Measurements from ENCODE around the gene TGFBR2.

The TGFBR2 gene

DNA sequence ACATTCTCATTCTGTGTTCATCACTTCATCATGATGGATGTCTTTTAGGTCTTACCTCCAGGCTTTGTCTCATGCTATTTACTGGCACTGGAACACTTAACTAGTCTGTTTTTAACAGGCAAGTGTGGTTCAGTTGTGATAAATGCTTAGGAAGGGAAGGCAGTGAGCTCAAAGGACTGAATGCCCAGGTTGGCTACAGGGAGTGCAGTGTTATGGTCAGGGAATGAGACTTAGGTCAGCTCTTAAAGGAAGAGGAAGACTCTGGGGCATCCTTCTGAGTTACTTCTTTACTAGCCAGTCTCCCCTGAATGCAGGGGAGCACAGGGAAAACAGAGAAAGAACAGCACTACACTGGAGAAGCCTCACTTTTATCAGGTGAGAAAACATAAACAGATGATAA, 72.6 kb downstream of the TGFBR2 start:
- Histone ChIP-seq H3K36me3 (ENCODE audit: insufficient read depth, low read length) (no peaks in the 10 kb centered on the region), H3K27ac (no peak overlapping the region), H3K9ac (ENCODE audit: insufficient read length) (no peak overlapping the region), H3K9me3 (ENCODE audit: low read depth, low read length) (no peaks in the 10 kb centered on the region), H3K4me3 (no peak overlapping the region)
- TF ChIP-seq FOXP2 (optimal IDR thresholded peaks at IDR 0.05; ENCODE audit: control extremely low read depth, extremely low read length, insufficient read depth) (no peak), EZH2 (IDR thresholded peaks at IDR 0.05) (no peak), POLR2AphosphoS5 (IDR thresholded peaks at IDR 0.05; ENCODE audit: borderline replicate concordance, low read depth, low read length) (no peak)
- DNase-seq (ENCODE audit: low read depth, low spot score): no peak

DNA sequence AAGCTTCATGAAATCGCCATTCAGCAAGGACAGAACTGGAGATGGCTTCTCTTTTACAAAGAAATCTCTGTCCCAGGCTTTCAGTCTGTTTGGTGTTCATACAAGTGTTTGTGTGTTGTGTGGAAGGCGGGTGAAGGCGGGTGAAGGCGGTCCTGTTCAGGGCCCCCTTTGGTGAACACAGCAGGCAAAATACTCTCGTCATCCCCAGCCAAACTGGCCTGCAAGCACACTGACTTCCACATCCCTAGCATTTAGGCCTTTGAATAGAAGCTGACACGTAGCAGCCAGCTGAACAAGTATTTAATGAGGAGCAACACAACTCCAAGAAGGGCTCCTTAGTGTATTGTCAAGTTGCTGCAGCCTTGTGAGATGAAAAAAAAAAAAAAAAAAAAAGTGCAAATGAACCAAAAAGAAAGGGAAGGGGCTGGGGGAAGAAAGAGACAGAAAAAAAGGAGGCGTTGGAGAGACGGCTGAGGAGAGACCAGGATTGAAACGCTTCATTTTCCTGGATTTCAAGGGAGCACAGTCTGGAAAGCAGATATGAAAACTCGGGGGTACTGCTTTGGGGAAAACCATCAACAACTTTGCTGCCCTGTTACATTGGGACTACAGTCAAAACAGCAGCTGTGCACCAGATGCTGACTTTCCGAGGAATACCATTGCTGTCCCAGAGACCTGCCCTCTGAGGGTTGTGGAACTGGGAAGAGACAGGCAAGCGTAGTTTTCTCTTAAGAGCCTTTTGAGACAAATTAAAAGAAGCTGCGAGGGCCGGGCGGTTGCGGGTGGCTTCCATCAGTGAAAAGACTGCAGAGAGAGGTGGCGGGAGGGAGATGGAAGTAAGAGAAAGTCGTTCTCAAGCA, 74.6 kb downstream of the TGFBR2 start:
- no peak for DNase-seq (ENCODE audit: low read depth, low spot score)
- no peak overlapping the region for H3K9ac ChIP-seq (ENCODE audit: insufficient read length)
- H3K9me3 ChIP-seq (ENCODE audit: low read depth, low read length): no peaks in the 10 kb centered on the region
- H3K4me3 ChIP-seq: peak overlapping the region; percentile 66
- no peaks in the 10 kb centered on the region for H3K36me3 ChIP-seq (ENCODE audit: insufficient read depth, low read length)
- TF ChIP-seq FOXP2 (optimal IDR thresholded peaks at IDR 0.05; ENCODE audit: control extremely low read depth, extremely low read length, insufficient read depth) (no peak), POLR2AphosphoS5 (IDR thresholded peaks at IDR 0.05; ENCODE audit: borderline replicate concordance, low read depth, low read length) (no peak), EZH2 (IDR thresholded peaks at IDR 0.05) (no peak)
- peak overlapping the region; percentile 78 for H3K27ac ChIP-seq

DNA sequence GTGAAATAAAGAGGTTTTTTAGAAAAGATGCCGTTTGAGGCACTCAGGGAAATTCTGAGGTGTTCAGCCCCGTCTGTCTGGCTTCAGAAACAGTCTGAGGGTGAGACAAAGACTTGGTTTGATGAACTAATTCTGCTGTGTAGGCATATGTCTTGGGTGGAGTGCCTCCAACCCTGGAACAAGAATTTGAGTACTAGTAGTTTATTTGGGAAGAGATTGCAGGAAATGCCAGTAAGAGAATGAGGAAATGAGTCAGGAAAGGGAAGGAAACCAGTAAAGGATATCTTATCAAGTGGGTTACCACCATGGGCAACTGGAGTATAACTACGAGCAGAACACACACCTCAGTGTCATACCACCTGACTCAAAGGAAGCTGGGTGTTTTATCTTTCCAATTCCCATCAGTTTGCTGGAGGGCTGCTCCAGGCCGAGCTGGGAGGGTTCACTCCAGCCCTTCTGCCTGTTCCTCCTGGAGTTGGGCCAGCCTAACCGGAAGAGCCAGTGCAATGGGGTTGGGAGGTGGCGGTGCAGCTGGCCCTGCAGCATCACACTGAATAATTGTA, 75.3 kb downstream of the TGFBR2 start:
- no peak for DNase-seq (ENCODE audit: low read depth, low spot score)
- Histone ChIP-seq H3K27ac (peak overlapping the region; percentile 78), H3K9ac (ENCODE audit: insufficient read length) (no peak overlapping the region), H3K36me3 (ENCODE audit: insufficient read depth, low read length) (no peaks in the 10 kb centered on the region), H3K9me3 (ENCODE audit: low read depth, low read length) (no peaks in the 10 kb centered on the region), H3K4me3 (peak overlapping the region; percentile 66)
- TF ChIP-seq POLR2AphosphoS5 (IDR thresholded peaks at IDR 0.05; ENCODE audit: borderline replicate concordance, low read depth, low read length) (no peak), FOXP2 (optimal IDR thresholded peaks at IDR 0.05; ENCODE audit: control extremely low read depth, extremely low read length, insufficient read depth) (no peak), EZH2 (IDR thresholded peaks at IDR 0.05) (no peak)

DNA sequence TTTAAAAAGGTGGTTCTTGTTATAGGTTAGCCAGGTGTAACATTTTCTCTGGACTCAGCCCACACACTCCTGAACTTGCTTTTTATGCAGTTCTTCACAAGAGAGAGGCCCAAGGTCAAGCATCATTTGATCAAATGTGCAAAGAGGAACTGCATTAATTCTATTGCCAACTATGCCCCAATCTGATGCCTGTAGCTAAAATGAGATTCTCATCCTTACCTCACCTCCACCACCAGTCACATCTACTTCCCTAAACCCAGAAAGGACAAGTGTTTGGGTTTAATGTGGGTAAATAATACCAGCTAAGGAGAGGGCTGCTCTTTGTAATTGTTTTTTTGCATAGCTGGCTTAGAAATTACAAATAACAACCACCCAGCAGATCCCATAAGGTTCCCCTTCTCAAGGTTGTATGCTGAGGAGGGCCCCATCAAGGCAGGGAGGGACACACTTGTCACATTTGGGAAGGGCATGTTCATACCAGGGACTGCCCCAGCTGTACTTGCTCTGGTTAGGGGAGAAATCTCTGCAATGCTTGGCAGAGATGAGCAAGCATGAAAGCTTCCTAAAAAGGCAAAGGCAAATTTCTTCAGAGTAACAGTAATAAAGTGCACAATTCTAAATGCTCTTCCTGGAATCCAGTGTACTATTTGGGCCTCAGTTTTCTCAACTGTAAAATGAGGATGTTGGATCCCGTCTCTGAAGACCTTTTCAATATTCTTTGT, 76.2 kb downstream of the TGFBR2 start:
- H3K36me3 ChIP-seq (ENCODE audit: insufficient read depth, low read length): no peaks in the 10 kb centered on the region
- no peak overlapping the region for H3K9ac ChIP-seq (ENCODE audit: insufficient read length)
- no peak overlapping the region for H3K27ac ChIP-seq
- no peak overlapping the region for H3K4me3 ChIP-seq
- DNase-seq (ENCODE audit: low read depth, low spot score): no peak
- TF ChIP-seq EZH2 (IDR thresholded peaks at IDR 0.05): no peak
- no peak for TF ChIP-seq FOXP2 (optimal IDR thresholded peaks at IDR 0.05; ENCODE audit: control extremely low read depth, extremely low read length, insufficient read depth)
- TF ChIP-seq POLR2AphosphoS5 (IDR thresholded peaks at IDR 0.05; ENCODE audit: borderline replicate concordance, low read depth, low read length): no peak
- no peaks in the 10 kb centered on the region for H3K9me3 ChIP-seq (ENCODE audit: low read depth, low read length)

DNA sequence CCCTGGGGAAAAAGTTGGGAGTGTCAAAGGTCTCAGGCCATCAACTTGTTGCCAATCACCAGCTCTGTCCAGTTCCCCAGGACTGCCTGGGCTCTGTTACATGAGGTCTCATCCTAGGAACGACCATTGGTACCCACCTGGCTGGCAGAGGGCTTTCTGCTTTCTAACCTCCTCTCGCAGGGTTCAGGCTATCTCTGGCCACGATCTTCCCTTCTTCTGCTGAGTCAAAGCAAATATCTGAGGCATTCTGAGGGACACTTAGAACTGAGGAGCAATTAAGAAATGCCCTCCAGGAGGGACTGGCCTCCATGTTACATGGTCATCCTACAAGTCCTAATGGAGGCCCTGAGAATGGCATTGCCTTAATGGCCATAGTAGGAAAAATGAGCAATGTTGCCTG, 77.4 kb downstream of the TGFBR2 start:
- TF ChIP-seq EZH2 (IDR thresholded peaks at IDR 0.05) (no peak), POLR2AphosphoS5 (IDR thresholded peaks at IDR 0.05; ENCODE audit: borderline replicate concordance, low read depth, low read length) (no peak), FOXP2 (optimal IDR thresholded peaks at IDR 0.05; ENCODE audit: control extremely low read depth, extremely low read length, insufficient read depth) (no peak)
- Histone ChIP-seq H3K4me3 (no peak overlapping the region), H3K27ac (no peak overlapping the region), H3K9me3 (ENCODE audit: low read depth, low read length) (no peaks in the 10 kb centered on the region), H3K9ac (ENCODE audit: insufficient read length) (no peak overlapping the region), H3K36me3 (ENCODE audit: insufficient read depth, low read length) (no peaks in the 10 kb centered on the region)
- DNase-seq (ENCODE audit: low read depth, low spot score): no peak

DNA sequence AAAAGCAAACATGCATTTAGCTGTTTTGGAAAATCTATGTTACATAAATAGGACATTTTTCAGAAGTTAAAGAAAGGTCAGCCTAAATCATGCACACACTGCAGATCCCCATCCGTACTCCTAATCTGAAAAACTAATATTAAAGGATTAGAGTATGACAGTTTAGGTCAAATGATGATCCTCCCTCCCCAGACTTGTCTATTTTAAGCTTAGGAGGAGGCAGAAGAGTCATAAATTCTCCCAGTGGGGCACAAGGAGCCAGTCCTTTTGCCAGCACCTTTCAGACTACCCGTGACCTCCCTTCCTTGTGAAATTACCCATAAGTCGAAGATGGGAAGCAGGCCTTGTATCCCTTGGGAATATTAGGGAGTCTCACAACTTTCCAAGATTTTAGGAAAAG, 78.0 kb downstream of the TGFBR2 start:
- Histone ChIP-seq H3K4me3 (no peak overlapping the region), H3K36me3 (ENCODE audit: insufficient read depth, low read length) (no peaks in the 10 kb centered on the region), H3K27ac (no peak overlapping the region), H3K9me3 (ENCODE audit: low read depth, low read length) (no peaks in the 10 kb centered on the region), H3K9ac (ENCODE audit: insufficient read length) (no peak overlapping the region)
- no peak for DNase-seq (ENCODE audit: low read depth, low spot score)
- TF ChIP-seq FOXP2 (optimal IDR thresholded peaks at IDR 0.05; ENCODE audit: control extremely low read depth, extremely low read length, insufficient read depth) (no peak), POLR2AphosphoS5 (IDR thresholded peaks at IDR 0.05; ENCODE audit: borderline replicate concordance, low read depth, low read length) (no peak)

DNA sequence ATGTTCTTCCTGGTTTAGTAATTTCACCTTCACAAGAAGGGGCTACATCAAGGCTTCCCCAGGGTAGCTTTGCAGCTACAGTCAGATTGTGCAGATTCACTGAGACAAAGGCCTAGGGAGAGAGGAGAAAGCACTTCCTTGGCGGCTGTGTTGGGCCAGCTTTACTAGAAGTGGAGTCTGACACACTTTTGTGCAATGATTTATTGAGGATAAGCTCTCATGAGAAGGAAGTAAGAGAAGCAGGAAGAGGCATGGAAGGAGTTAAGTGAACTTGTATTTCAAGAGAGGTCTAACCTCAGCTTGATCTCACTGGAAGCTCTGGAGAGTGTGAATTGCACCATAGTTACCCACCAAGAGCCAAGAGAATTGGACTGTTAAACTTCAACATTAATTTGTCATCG, 78.9 kb downstream of the TGFBR2 start:
- Histone ChIP-seq H3K9ac (ENCODE audit: insufficient read length) (no peak overlapping the region), H3K4me3 (no peak overlapping the region), H3K27ac (no peak overlapping the region), H3K9me3 (ENCODE audit: low read depth, low read length) (no peaks in the 10 kb centered on the region), H3K36me3 (ENCODE audit: insufficient read depth, low read length) (no peaks in the 10 kb centered on the region)
- TF ChIP-seq POLR2AphosphoS5 (IDR thresholded peaks at IDR 0.05; ENCODE audit: borderline replicate concordance, low read depth, low read length): no peak
- TF ChIP-seq EZH2 (IDR thresholded peaks at IDR 0.05): no peak
- no peak for TF ChIP-seq FOXP2 (optimal IDR thresholded peaks at IDR 0.05; ENCODE audit: control extremely low read depth, extremely low read length, insufficient read depth)
- no peak for DNase-seq (ENCODE audit: low read depth, low spot score)

DNA sequence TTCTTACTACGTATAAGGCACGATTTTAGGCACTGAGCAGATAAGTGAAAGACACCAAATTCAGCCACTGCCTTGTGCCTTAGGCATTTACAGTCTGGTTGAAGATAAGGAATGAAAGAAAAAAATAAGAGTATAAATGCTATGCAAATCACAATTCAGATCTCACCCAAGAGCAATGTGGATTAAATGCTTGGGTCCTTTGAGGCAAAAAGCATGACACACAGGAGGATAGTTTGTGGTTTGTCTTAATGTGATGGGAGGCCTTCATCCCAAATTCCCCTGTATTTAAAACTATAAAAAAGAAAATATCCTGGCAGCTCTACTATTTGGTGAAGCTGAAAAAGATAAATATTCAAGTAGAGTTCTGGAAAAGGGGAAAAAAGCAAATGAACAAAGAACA, 79.8 kb downstream of the TGFBR2 start:
- H3K27ac ChIP-seq: no peak overlapping the region
- no peak overlapping the region for H3K9ac ChIP-seq (ENCODE audit: insufficient read length)

More for the DNA sequence above, 79.8 kb downstream of the TGFBR2 start:
- TF ChIP-seq POLR2AphosphoS5 (IDR thresholded peaks at IDR 0.05; ENCODE audit: borderline replicate concordance, low read depth, low read length): no peak
- TF ChIP-seq EZH2 (IDR thresholded peaks at IDR 0.05): no peak
- no peak for TF ChIP-seq FOXP2 (optimal IDR thresholded peaks at IDR 0.05; ENCODE audit: control extremely low read depth, extremely low read length, insufficient read depth)
- H3K36me3 ChIP-seq (ENCODE audit: insufficient read depth, low read length): no peaks in the 10 kb centered on the region
- no peaks in the 10 kb centered on the region for H3K9me3 ChIP-seq (ENCODE audit: low read depth, low read length)
- no peak for DNase-seq (ENCODE audit: low read depth, low spot score)
- H3K4me3 ChIP-seq: no peak overlapping the region

All from SK-N-MC (cell line).